GM19025 (cell line): ENCODE measurements around the gene PRKAG3.

Experiments
- ATAC-seq: cut with Tn5 transposase; IDR thresholded peaks from one replicate; pipeline ENCODE4 v1.9.1; 2021; ENCODE audit warnings: mild to moderate bottlenecking, low read depth, moderate library complexity; ENCODE audit not compliant: unreplicated experiment

PRKAG3 gene

GRCh38 chr2:218816561-218817011 lies 15.0 kb downstream of the PRKAG3 start:
- ATAC-seq = no peak

GRCh38 chr2:218815649-218816048 lies 16.0 kb downstream of the PRKAG3 start:
- ATAC-seq = no peak

- no peak for ATAC-seq
Measured at GRCh38 chr2:218815244-218815637, 16.4 kb downstream of the PRKAG3 start.

GRCh38 chr2:218814540-218815243 lies 16.9 kb downstream of the PRKAG3 start:
- no peak for ATAC-seq

- ATAC-seq = no peak
Measured at GRCh38 chr2:218813771-218814460, 17.7 kb downstream of the PRKAG3 start.

GRCh38 chr2:218812861-218813260 lies 18.7 kb downstream of the PRKAG3 start:
- no peak for ATAC-seq

GRCh38 chr2:218812096-218812815 lies 19.3 kb downstream of the PRKAG3 start:
- no peak for ATAC-seq

GRCh38 chr2:218811382-218811781 lies 20.2 kb downstream of the PRKAG3 start:
- ATAC-seq = no peak

GRCh38 chr2:218810256-218810655 lies 21.3 kb downstream of the PRKAG3 start:
- no peak for ATAC-seq

- no peak for ATAC-seq
Measured at GRCh38 chr2:218809515-218809914, 22.1 kb downstream of the PRKAG3 start.

- no peak for ATAC-seq
Measured at GRCh38 chr2:218807626-218808025, 24.0 kb downstream of the PRKAG3 start.

- ATAC-seq = no peak
Measured at GRCh38 chr2:218806346-218806978, 25.1 kb downstream of the PRKAG3 start.

GRCh38 chr2:218805627-218806026 lies 26.0 kb downstream of the PRKAG3 start:
- no peak for ATAC-seq

- no peak for ATAC-seq
Measured at GRCh38 chr2:218804817-218805216, 26.8 kb downstream of the PRKAG3 start.

- ATAC-seq = no peak
Measured at GRCh38 chr2:218802386-218802994, 29.1 kb downstream of the PRKAG3 start.

- no peak for ATAC-seq
Measured at GRCh38 chr2:218799990-218800389, 31.6 kb downstream of the PRKAG3 start.

- ATAC-seq = no peak
Measured at GRCh38 chr2:218798767-218799504, 32.7 kb downstream of the PRKAG3 start.

- ATAC-seq = no peak
Measured at GRCh38 chr2:218796691-218797090, 34.9 kb downstream of the PRKAG3 start.

GRCh38 chr2:218792433-218792832 lies 39.2 kb downstream of the PRKAG3 start:
- ATAC-seq = no peak
